Lower leg skin (tissue), 3 donors: Measurements from ENCODE around the gene REC8.

Experiments used
- CTCF ChIP-seq, 3 donors: fragments of 450-650 bp; IDR thresholded peaks; one replicate each; pipeline ENCODE4 v1.5.1; 2016; ENCODE audit warnings: antibody characterized with exemption in 3 of 3, mild to moderate bottlenecking in 3 of 3, moderate library complexity in 2 of 3
- POLR2A ChIP-seq, 2 donors: fragments of 450-650 bp; IDR thresholded peaks; one replicate each; pipeline ENCODE4 v1.6.1; 2016 to 2017; ENCODE audit warnings: antibody characterized with exemption in 2 of 2, mild to moderate bottlenecking in 1 of 2, moderate library complexity in 1 of 2

DNA sequence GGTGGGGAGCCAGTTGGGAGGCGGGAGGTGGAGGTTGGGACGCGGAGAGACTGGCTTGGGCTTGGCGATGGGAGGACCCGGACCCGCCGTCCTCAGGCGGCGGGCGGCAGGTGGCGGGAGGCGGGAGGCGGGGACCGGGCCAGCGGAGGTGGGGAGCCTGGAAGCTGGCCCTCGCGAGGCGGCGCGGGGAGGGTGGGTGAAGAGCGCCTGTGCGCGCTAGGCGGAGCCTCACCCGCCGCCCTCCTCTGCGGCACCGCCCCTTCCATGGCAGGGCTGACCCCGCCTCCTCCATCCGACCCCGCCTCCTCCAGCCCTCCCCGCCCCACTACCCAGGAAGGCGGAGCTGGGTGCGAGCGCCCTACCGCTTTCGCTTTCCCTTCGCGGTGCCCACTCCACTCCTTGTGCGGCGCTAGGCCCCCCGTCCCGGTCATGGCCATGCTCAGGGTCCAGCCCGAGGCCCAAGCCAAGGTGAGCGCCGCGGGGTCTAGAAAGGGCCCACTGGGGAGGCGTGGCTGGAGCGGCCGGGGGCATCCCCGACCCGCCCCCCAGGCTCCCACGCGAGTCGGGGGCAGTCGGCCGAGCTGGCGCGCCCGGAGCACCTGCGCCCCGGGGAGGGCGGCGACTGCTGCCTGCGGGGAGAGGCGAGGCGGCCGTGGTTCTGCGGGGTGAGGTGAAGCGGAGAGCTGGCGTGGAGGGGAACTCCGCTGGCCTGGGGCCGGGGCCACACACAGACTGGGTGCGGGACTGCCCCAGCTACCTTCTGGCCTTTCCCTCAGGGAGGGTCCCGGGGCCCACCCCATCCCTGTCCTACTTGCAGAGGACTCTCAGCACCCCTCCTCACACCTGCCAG lies 35.8 kb upstream of the REC8 start, which contains the start of gene PSME1:
- TF ChIP-seq CTCF (IDR thresholded peaks at IDR 0.05) (peak in 1 of 3 donors; percentile 1), POLR2A (IDR thresholded peaks at IDR 0.05) (no peak)
